ENCODE data around the gene CELSR2.

DNA sequence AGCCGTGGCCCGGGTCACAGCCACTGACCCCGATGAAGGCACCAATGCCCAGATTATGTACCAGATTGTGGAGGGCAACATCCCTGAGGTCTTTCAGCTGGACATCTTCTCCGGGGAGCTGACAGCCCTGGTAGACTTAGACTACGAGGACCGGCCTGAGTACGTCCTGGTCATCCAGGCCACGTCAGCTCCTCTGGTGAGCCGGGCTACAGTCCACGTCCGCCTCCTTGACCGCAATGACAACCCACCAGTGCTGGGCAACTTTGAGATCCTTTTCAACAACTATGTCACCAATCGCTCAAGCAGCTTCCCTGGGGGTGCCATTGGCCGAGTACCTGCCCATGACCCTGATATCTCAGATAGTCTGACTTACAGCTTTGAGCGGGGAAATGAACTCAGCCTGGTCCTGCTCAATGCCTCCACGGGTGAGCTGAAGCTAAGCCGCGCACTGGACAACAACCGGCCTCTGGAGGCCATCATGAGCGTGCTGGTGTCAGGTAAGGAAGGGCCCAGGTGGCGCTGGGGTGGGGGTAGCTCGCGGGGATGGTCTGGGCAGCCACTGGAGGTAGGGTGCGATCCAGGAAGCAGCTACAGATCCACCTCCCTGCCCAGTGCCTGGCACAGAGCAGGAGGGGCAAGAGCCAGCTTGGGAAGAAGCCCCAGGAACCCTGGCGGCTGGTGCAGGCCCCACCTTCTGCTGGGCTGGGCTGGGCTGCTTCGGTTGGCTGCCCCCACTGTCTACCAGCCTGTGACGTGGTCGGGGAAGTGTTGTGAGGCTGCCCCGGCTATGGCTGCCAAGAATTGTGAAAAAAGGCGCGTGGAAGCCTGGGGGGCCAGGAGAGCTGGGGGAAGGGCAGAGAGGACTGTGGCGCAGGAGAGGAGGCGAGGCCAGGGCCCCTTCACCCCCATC is 3.8 kb downstream of the CELSR2 start:
- TF ChIP-seq POLR2A (IDR thresholded peaks at IDR 0.05) = no peak
- TF ChIP-seq, protein P1, sequence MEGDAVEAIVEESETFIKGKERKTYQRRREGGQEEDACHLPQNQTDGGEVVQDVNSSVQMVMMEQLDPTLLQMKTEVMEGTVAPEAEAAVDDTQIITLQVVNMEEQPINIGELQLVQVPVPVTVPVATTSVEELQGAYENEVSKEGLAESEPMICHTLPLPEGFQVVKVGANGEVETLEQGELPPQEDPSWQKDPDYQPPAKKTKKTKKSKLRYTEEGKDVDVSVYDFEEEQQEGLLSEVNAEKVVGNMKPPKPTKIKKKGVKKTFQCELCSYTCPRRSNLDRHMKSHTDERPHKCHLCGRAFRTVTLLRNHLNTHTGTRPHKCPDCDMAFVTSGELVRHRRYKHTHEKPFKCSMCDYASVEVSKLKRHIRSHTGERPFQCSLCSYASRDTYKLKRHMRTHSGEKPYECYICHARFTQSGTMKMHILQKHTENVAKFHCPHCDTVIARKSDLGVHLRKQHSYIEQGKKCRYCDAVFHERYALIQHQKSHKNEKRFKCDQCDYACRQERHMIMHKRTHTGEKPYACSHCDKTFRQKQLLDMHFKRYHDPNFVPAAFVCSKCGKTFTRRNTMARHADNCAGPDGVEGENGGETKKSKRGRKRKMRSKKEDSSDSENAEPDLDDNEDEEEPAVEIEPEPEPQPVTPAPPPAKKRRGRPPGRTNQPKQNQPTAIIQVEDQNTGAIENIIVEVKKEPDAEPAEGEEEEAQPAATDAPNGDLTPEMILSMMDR (IDR thresholded peaks at IDR 0.05) = no peak

All from lower leg skin (tissue), 3 donors.